Activated CD4-positive, alpha-beta memory T cell treated with anti-CD3 and anti-CD28 coated beads for 36 hours (primary cell): ENCODE measurements around the gene TIPARP. TPM values are rescaled to one million over a fixed set of nuclear protein-coding genes. Genes with fewer than 3 reads are reported as not detected.

Experiments
- CTCF ChIA-PET: fragments of 350-600 bp; sonication (Branson Sonifier 250); formaldehyde crosslinking; loops from one replicate; lab custom pipeline; 2021; ENCODE audit warnings: antibody characterized with exemption, inconsistent platforms; lab: Charles Lee
- POLR2A ChIA-PET: fragments of 350-600 bp; sonication (Branson Sonifier 250); formaldehyde crosslinking; loops from one replicate; lab custom pipeline; 2021; ENCODE audit warnings: antibody characterized with exemption; lab: Charles Lee
- DNase-seq: peaks from one replicate; pipeline ENCODE4 v3.0.0-alpha.2; 2020
- H3K27ac Mint-ChIP-seq: one replicate; pipeline ENCODE4 v1.8.0; 2021; ENCODE audit warnings: mixed read lengths
- H3K27me3 Mint-ChIP-seq: one replicate; pipeline ENCODE4 v1.8.0; 2021; ENCODE audit warnings: mixed read lengths
- H3K36me3 Mint-ChIP-seq: one replicate; pipeline ENCODE4 v1.8.0; 2021; ENCODE audit warnings: mixed read lengths
- H3K4me1 Mint-ChIP-seq: one replicate; pipeline ENCODE4 v1.8.0; 2021; ENCODE audit warnings: low read depth, mixed read lengths
- H3K4me3 Mint-ChIP-seq: one replicate; pipeline ENCODE4 v1.8.0; 2021; ENCODE audit warnings: mild to moderate bottlenecking, mixed read lengths
- H3K9me3 Mint-ChIP-seq: one replicate; pipeline ENCODE4 v1.8.0; 2021; ENCODE audit warnings: mixed read lengths
- intact Hi-C: fragments of 100-400 bp; cut with micrococcal nuclease; formaldehyde crosslinking; loops from one replicate; pipeline ENCODE4 v1.15.1; 2023
- total RNA-seq, 2 experiments: library from RNA; stranded (reverse); gene quantifications; one replicate each; pipeline ENCODE4 v1.2.3, GENCODE V29; 2021

The TIPARP gene
- total RNA-seq, 2 experiments from 2014 or later, result 15.7 to 17.7 TPM

GRCh38 chr3:156655819-156656550 lies 18.4 kb upstream of the TIPARP start:
- H3K4me1 Mint-ChIP-seq, result no peaks in the 10 kb centered on the region
- H3K4me3 Mint-ChIP-seq, result no peak overlapping the region
- CTCF ChIA-PET, result interaction anchor here (0.6 kb wide), 1 partner anchor 108 kb away, joined by 3 read pairs; no protein-coding TSS in a partner anchor
- no peaks in the 10 kb centered on the region for H3K9me3 Mint-ChIP-seq
- no peaks in the 10 kb centered on the region for H3K36me3 Mint-ChIP-seq
- POLR2A ChIA-PET, result no interaction called here
- no peak for DNase-seq
- H3K27me3 Mint-ChIP-seq, result no peaks in the 10 kb centered on the region
- intact Hi-C loops, result no loop called here
- no peak overlapping the region for H3K27ac Mint-ChIP-seq

GRCh38 chr3:156657440-156657839 lies 16.9 kb upstream of the TIPARP start:
- H3K27ac Mint-ChIP-seq, result no peak overlapping the region
- peaks cover 4% of the 10 kb centered on the region for H3K4me1 Mint-ChIP-seq
- ChIA-PET CTCF (no interaction called here), POLR2A (no interaction called here)
- intact Hi-C loops, result no loop called here
- no peaks in the 10 kb centered on the region for H3K9me3 Mint-ChIP-seq
- no peak overlapping the region for H3K4me3 Mint-ChIP-seq
- H3K27me3 Mint-ChIP-seq, result no peaks in the 10 kb centered on the region
- no peaks in the 10 kb centered on the region for H3K36me3 Mint-ChIP-seq
- no peak for DNase-seq

GRCh38 chr3:156657862-156658731 lies 16.3 kb upstream of the TIPARP start:
- Mint-ChIP-seq H3K4me3 (no peak overlapping the region), H3K27ac (no peak overlapping the region), H3K4me1 (peaks cover 4% of the 10 kb centered on the region), H3K27me3 (no peaks in the 10 kb centered on the region), H3K9me3 (no peaks in the 10 kb centered on the region), H3K36me3 (no peaks in the 10 kb centered on the region)
- ChIA-PET POLR2A (no interaction called here), CTCF (no interaction called here)
- intact Hi-C loops, result no loop called here
- no peak for DNase-seq

- Mint-ChIP-seq H3K27me3 (no peaks in the 10 kb centered on the region), H3K4me1 (peaks cover 4% of the 10 kb centered on the region), H3K27ac (no peak overlapping the region), H3K36me3 (no peaks in the 10 kb centered on the region), H3K9me3 (no peaks in the 10 kb centered on the region), H3K4me3 (no peak overlapping the region)
- ChIA-PET POLR2A (no interaction called here), CTCF (no interaction called here)
- intact Hi-C loops, result no loop called here
- no peak for DNase-seq
These were observed 15.7 kb upstream of the TIPARP start for GRCh38 chr3:156658732-156659090.

GRCh38 chr3:156659260-156659659 lies 15.1 kb upstream of the TIPARP start:
- H3K27ac Mint-ChIP-seq, result no peak overlapping the region
- H3K4me1 Mint-ChIP-seq, result peaks cover 8% of the 10 kb centered on the region
- intact Hi-C loops, result no loop called here
- ChIA-PET POLR2A (no interaction called here), CTCF (no interaction called here)
- H3K4me3 Mint-ChIP-seq, result no peak overlapping the region
- no peaks in the 10 kb centered on the region for H3K36me3 Mint-ChIP-seq
- DNase-seq, result no peak
- no peaks in the 10 kb centered on the region for H3K9me3 Mint-ChIP-seq
- no peaks in the 10 kb centered on the region for H3K27me3 Mint-ChIP-seq

- ChIA-PET POLR2A (interaction anchor here (0.6 kb wide), 1 partner anchor 14 kb away, joined by 3 read pairs; no protein-coding TSS in a partner anchor), CTCF (no interaction called here)
- Mint-ChIP-seq H3K4me3 (no peak overlapping the region), H3K27me3 (no peaks in the 10 kb centered on the region), H3K4me1 (peaks cover 25% of the 10 kb centered on the region), H3K9me3 (no peaks in the 10 kb centered on the region), H3K27ac (no peak overlapping the region), H3K36me3 (no peaks in the 10 kb centered on the region)
- intact Hi-C loops, result no loop called here
- DNase-seq, result no peak
These were observed 13.2 kb upstream of the TIPARP start for GRCh38 chr3:156661155-156661554.

- DNase-seq, result no peak
- intact Hi-C loops, result no loop called here
- H3K36me3 Mint-ChIP-seq, result no peaks in the 10 kb centered on the region
- no peaks in the 10 kb centered on the region for H3K27me3 Mint-ChIP-seq
- H3K4me1 Mint-ChIP-seq, result peaks cover 49% of the 10 kb centered on the region
- ChIA-PET POLR2A (interaction anchor here (1.7 kb wide), 1 partner anchor 10 kb away, joined by 4 read pairs; no protein-coding TSS in a partner anchor), CTCF (interaction anchor here (1.2 to 2.1 kb wide), 3 partner anchors 9 to 418 kb away, joined by 3 to 6 read pairs (median 3); no protein-coding TSS in a partner anchor)
- no peaks in the 10 kb centered on the region for H3K9me3 Mint-ChIP-seq
- peak overlapping the region; percentile 45 for H3K4me3 Mint-ChIP-seq
- peak overlapping the region; percentile 10 for H3K27ac Mint-ChIP-seq
These were observed 10.2 kb upstream of the TIPARP start for GRCh38 chr3:156664011-156664830.

GRCh38 chr3:156664831-156665178 lies 9.6 kb upstream of the TIPARP start:
- no peaks in the 10 kb centered on the region for H3K27me3 Mint-ChIP-seq
- no peak overlapping the region for H3K27ac Mint-ChIP-seq
- no peak for DNase-seq
- H3K4me1 Mint-ChIP-seq, result peaks cover 49% of the 10 kb centered on the region
- intact Hi-C loops, result no loop called here
- no peak overlapping the region for H3K4me3 Mint-ChIP-seq
- H3K36me3 Mint-ChIP-seq, result no peaks in the 10 kb centered on the region
- H3K9me3 Mint-ChIP-seq, result no peaks in the 10 kb centered on the region
- ChIA-PET CTCF (interaction anchor here (1.2 to 2.1 kb wide), 3 partner anchors 9 to 418 kb away, joined by 3 to 6 read pairs (median 3); no protein-coding TSS in a partner anchor), POLR2A (interaction anchor here (1.7 kb wide), 1 partner anchor 9 kb away, joined by 4 read pairs; no protein-coding TSS in a partner anchor)

GRCh38 chr3:156665291-156665690 lies 9.1 kb upstream of the TIPARP start:
- no peak overlapping the region for H3K27ac Mint-ChIP-seq
- H3K36me3 Mint-ChIP-seq, result no peaks in the 10 kb centered on the region
- H3K9me3 Mint-ChIP-seq, result no peaks in the 10 kb centered on the region
- H3K27me3 Mint-ChIP-seq, result no peaks in the 10 kb centered on the region
- ChIA-PET POLR2A (interaction anchor here (1.7 kb wide), 1 partner anchor 9 kb away, joined by 4 read pairs; no protein-coding TSS in a partner anchor), CTCF (interaction anchor here (1.2 to 2.1 kb wide), 3 partner anchors 8 to 417 kb away, joined by 3 to 6 read pairs (median 3); no protein-coding TSS in a partner anchor)
- H3K4me1 Mint-ChIP-seq, result peaks cover 54% of the 10 kb centered on the region
- intact Hi-C loops, result no loop called here
- DNase-seq, result no peak
- H3K4me3 Mint-ChIP-seq, result no peak overlapping the region

- Mint-ChIP-seq H3K27ac (no peak overlapping the region), H3K36me3 (no peaks in the 10 kb centered on the region), H3K4me1 (peaks cover 53% of the 10 kb centered on the region), H3K27me3 (no peaks in the 10 kb centered on the region), H3K4me3 (no peak overlapping the region), H3K9me3 (no peaks in the 10 kb centered on the region)
- CTCF ChIA-PET, result interaction anchor here (2.1 kb wide), 1 partner anchor 10 kb away, joined by 6 read pairs; no protein-coding TSS in a partner anchor
- POLR2A ChIA-PET, result no interaction called here
- DNase-seq, result no peak
- intact Hi-C loops, result no loop called here
These were observed 8.3 kb upstream of the TIPARP start for GRCh38 chr3:156666073-156666472.

GRCh38 chr3:156668073-156668763 lies 6.2 kb upstream of the TIPARP start:
- DNase-seq, result no peak
- intact Hi-C loops, result no loop called here
- POLR2A ChIA-PET, result no interaction called here
- Mint-ChIP-seq H3K4me1 (peaks cover 50% of the 10 kb centered on the region), H3K4me3 (no peak overlapping the region), H3K36me3 (no peaks in the 10 kb centered on the region), H3K27ac (peak overlapping the region; percentile 24), H3K27me3 (no peaks in the 10 kb centered on the region), H3K9me3 (no peaks in the 10 kb centered on the region)
- CTCF ChIA-PET, result no interaction called here
